Activated T-cell treated with anti-CD3 and anti-CD28 coated beads, Interleukin-2, amount 50 U/mL, for 4 hours (primary cell): ENCODE results near the gene PTPRC. TPM values are rescaled to one million over a fixed set of nuclear protein-coding genes. Genes with fewer than 3 reads are reported as not detected.

Source experiments
- ATAC-seq, 2 donors: fragments of 200-7000 bp; cut with Tn5 transposase; one replicate each; pipeline ENCODE4 v1.10.0; 2021
- DNase-seq: peaks from one replicate; pipeline ENCODE4 v3.0.0-alpha.2; 2020
- H3K27me3 Mint-ChIP-seq: one replicate; pipeline ENCODE4 v1.8.0; 2021; ENCODE audit warnings: low read depth, mixed read lengths
- H3K36me3 Mint-ChIP-seq: one replicate; pipeline ENCODE4 v1.8.0; 2022; ENCODE audit warnings: mixed read lengths; ENCODE audit not compliant: insufficient read depth
- H3K4me1 Mint-ChIP-seq: one replicate; pipeline ENCODE4 v1.8.0; 2021; ENCODE audit warnings: low read depth, mixed read lengths
- H3K4me3 Mint-ChIP-seq: one replicate; pipeline ENCODE4 v1.8.0; 2021; ENCODE audit warnings: mild to moderate bottlenecking, moderate library complexity, mixed read lengths
- H3K9me3 Mint-ChIP-seq: one replicate; pipeline ENCODE4 v1.8.0; 2021; ENCODE audit warnings: mixed read lengths
- total RNA-seq, 3 donors: library from RNA; stranded (reverse); gene quantifications; one replicate each; pipeline ENCODE4 v1.2.1, GENCODE V29; 2021

The PTPRC gene
- total RNA-seq, 3 donors from 2014 or later = 181 to 243 (median 224) TPM

DNA sequence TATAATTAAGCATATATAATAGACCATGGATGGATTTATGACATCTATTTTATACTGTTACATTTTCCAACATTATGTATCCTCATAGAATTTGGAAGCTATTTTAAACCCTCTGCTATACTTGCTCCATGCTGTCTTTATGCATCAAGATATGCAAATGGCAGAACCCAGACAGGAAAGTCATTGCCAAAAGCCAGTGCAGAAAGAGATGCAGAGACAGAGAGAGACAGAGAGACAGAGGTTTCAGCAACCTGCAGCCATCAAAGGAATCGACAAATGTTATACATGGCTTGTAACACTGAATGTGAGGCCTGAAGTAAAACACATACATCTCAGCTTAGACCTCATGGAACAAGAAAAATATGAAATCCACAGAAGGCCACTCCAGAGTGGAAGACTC, 7.5 kb upstream of the PTPRC start:
- DNase-seq (no peak), ATAC-seq (no peak)
- H3K4me3 Mint-ChIP-seq = no peak overlapping the region
- H3K9me3 Mint-ChIP-seq = peaks cover 14% of the 10 kb centered on the region
- H3K4me1 Mint-ChIP-seq = peaks cover 86% of the 10 kb centered on the region
- peaks cover 2% of the 10 kb centered on the region for H3K36me3 Mint-ChIP-seq
- no peaks in the 10 kb centered on the region for H3K27me3 Mint-ChIP-seq

DNA sequence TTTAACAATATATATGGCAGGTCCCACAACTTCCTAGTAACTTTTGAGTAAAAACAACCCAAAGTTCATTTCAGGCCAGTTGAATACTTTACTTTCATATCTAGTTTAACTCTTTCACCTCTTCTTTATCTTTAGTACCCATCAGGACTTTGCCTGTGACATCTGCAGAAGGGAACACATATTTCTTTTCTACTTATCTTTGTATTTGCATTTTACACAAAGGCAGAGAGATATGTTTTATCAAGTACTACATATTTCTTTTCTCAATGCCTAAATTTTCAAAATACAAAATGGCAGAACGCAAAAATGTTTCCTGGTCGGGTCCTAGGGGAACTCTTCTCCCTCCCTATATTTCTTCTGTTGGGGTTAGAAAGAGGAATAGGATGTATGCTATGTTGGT, 6.8 kb upstream of the PTPRC start:
- no peak overlapping the region for H3K4me3 Mint-ChIP-seq
- H3K36me3 Mint-ChIP-seq = peaks cover 2% of the 10 kb centered on the region
- H3K9me3 Mint-ChIP-seq = peaks cover 10% of the 10 kb centered on the region

DNA sequence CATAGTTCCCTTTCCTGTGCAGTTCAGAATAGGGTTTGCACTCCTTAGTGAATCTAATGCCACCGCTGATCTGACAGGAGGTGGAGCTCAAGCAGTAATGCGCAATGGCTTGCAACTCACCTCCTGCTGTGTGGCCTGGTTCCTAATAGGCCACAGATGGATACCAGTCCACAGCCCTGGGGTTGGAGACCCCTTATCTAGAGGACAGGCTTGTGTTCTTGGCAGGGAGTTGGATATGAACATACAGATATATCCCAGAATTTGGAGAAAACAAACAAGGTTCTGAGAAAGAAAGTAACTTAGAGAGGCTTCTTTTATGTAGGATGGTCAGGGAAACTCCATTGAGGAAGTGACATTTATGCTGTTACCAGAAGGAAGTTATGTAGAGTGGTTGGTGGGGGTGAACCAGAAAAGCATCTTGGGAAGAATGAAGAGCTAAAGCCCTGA, 5.1 kb upstream of the PTPRC start:
- ATAC-seq (peak in 1 of 2 donors; percentile 27), DNase-seq (no peak)
- H3K27me3 Mint-ChIP-seq = no peaks in the 10 kb centered on the region
- H3K36me3 Mint-ChIP-seq = peaks cover 2% of the 10 kb centered on the region
- peaks cover 80% of the 10 kb centered on the region for H3K4me1 Mint-ChIP-seq
- peaks cover 10% of the 10 kb centered on the region for H3K9me3 Mint-ChIP-seq
- peak overlapping the region; percentile 33 for H3K4me3 Mint-ChIP-seq

More for the DNA sequence above, 6.8 kb upstream of the PTPRC start:
- ATAC-seq = no peak
- peaks cover 86% of the 10 kb centered on the region for H3K4me1 Mint-ChIP-seq
- no peak for DNase-seq
- no peaks in the 10 kb centered on the region for H3K27me3 Mint-ChIP-seq

DNA sequence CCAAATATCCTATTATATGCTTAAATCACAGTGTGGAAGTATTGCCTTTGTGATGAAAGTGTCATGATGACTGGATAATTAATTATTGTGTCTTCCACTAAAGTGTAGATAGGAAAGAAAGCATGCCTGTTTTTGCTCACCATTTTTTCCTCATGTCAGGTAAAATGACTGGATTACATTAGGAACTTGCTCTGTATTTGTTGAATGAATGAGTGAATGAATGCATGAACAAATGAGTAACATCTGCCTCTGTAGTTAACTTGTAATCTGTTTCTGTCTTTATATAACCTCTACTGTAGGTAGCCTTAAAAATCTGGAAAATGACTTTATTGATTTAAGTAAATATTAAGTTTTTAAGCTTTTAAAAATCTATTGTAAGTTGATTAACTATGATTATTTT, 2.9 kb upstream of the PTPRC start:
- no peaks in the 10 kb centered on the region for H3K27me3 Mint-ChIP-seq
- H3K9me3 Mint-ChIP-seq = peaks cover 10% of the 10 kb centered on the region
- no peak overlapping the region for H3K4me3 Mint-ChIP-seq
- peaks cover 64% of the 10 kb centered on the region for H3K4me1 Mint-ChIP-seq
- ATAC-seq = no peak
- H3K36me3 Mint-ChIP-seq = peaks cover 3% of the 10 kb centered on the region
- DNase-seq = no peak

DNA sequence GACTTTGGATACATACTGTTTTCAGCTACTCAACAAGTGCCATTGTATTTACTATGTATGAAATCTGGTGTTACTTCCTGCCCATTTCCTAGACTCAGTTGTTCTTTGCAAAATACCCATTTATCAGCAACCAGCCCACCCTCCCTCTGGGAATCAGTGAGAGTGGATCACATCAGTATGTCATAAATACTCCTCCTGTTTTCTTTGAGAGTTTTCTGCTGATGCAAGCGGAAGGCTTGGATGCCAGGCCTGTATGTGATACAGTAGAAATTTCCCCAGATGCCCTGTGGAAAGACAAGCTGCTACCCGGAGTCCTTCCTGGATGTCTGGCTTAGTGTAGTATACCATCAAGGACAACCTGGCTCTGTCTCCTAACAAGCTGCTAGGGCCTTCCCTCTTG, 2.4 kb upstream of the PTPRC start:
- DNase-seq (no peak), ATAC-seq (peak; percentile 5 to 6)
- peaks cover 61% of the 10 kb centered on the region for H3K4me1 Mint-ChIP-seq
- no peaks in the 10 kb centered on the region for H3K27me3 Mint-ChIP-seq
- H3K36me3 Mint-ChIP-seq = peaks cover 3% of the 10 kb centered on the region
- peak overlapping the region; percentile 62 for H3K4me3 Mint-ChIP-seq
- peaks cover 10% of the 10 kb centered on the region for H3K9me3 Mint-ChIP-seq

DNA sequence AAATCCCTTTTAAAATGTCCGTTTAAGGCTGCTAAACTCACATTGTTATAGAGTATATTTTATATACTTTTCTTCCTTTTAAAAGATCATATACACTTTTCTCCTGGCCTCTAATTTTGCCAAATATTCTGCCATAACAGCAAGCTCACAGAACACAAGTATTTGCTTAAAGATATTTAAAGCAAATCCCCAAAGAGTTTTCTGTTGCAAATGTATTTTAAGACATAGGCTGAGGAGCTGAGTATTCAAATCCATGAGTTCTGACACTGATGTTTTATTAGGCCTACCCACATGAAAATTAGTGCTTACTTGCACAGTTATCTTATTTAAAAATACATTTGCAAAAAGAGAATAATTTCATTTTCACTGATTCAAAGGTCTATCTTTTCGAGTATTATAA, 1.7 kb upstream of the PTPRC start:
- peaks cover 10% of the 10 kb centered on the region for H3K9me3 Mint-ChIP-seq
- DNase-seq = no peak
- peak overlapping the region; percentile 62 for H3K4me3 Mint-ChIP-seq
- peaks cover 53% of the 10 kb centered on the region for H3K4me1 Mint-ChIP-seq
- peaks cover 10% of the 10 kb centered on the region for H3K36me3 Mint-ChIP-seq
- ATAC-seq = no peak
- H3K27me3 Mint-ChIP-seq = no peaks in the 10 kb centered on the region

DNA sequence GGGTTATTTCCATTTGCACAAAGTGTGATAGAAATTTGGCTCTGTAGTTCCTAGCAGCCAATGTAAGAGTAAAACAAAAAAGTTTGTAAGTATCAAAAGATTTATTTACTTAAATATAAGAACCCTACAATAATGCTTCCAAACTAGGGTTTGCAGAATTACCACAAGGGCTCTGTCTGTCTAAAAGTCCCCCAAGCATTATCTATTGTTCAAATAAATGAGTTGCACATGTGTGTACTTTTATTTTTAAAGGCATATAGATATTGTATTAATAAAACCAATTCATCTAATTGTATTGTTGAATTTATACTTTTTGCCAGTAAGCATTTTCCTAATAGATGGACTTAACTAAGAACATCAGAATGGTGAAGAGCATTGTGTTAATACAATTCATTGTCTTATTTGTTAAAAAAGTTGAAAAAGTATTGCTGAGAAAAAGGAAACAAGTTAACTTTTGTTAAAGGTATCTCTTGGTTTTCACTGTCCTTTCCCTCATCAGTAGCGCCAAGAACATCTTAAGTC, 863 bp upstream of the PTPRC start:
- Mint-ChIP-seq H3K36me3 (peaks cover 17% of the 10 kb centered on the region), H3K4me1 (peaks cover 57% of the 10 kb centered on the region), H3K4me3 (peak overlapping the region; percentile 86), H3K9me3 (peaks cover 9% of the 10 kb centered on the region), H3K27me3 (no peaks in the 10 kb centered on the region)
- ATAC-seq = no peak
- no peak for DNase-seq

DNA sequence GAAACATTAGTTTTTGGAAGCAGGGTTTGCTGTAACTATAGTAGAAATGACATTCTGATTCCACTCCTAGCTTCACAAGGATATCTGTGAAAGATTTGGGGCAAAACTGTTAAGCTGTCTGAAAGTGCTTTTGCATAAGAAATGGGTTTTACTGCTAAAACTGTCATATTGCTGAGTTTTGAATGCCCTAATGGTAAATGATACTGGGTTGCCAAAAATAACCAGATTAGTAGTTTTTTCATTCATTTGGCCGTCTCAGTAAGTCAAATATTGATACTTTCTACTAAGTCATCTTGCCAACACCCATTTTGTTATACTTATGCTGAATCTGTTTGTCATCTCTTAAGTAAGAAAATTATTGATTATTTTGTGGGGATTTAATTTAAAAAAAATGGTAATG, 399 bp upstream of the PTPRC start:
- no peaks in the 10 kb centered on the region for H3K27me3 Mint-ChIP-seq
- peak overlapping the region; percentile 86 for H3K4me3 Mint-ChIP-seq
- H3K9me3 Mint-ChIP-seq = peaks cover 5% of the 10 kb centered on the region
- H3K36me3 Mint-ChIP-seq = peaks cover 21% of the 10 kb centered on the region
- no peak for DNase-seq
- H3K4me1 Mint-ChIP-seq = peaks cover 56% of the 10 kb centered on the region
- ATAC-seq = no peak

DNA sequence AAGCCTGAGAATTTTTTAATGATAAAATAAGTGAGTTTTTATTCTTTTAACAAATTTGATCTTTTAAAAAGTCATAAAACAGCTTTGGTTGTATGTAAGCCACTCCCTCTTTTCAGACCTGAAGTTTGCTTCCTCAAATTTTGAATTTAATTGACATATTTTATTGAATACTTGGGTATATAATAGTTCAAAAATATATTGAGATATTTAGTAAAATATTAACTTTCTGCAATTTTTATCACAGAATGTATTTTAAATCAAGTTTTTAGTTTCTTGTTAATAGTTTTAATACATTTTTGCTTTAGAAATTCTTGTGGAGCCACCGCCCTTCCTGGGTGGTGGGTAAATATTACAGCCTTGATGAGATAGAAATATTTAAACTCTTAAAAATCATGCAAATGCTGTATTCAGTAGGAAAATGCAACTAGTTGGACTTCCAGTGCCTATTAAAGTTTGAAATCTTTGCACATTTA, 867 bp downstream of the PTPRC start:
- Mint-ChIP-seq H3K4me1 (peaks cover 51% of the 10 kb centered on the region), H3K36me3 (peaks cover 29% of the 10 kb centered on the region), H3K27me3 (no peaks in the 10 kb centered on the region), H3K4me3 (peak overlapping the region; percentile 86), H3K9me3 (no peaks in the 10 kb centered on the region)
- ATAC-seq = no peak
- no peak for DNase-seq

DNA sequence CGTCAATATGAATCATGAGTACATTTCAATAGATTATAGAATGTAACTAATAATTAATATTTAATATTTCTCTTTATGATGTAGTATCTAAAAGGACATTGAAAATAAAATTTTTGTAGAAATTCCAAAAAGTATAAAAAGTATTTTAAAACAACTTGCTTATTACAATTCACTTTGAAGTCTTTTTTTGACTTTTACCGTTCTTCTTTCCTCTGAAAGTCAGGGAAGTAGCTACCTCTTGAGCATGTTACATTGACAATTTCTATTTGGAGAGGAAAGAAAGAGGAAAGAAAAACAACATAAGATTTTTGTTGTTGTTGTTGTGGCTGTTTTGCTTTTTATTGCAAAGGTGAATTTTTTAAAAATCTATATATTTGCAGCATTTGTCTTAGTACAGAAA, 1.3 kb downstream of the PTPRC start:
- Mint-ChIP-seq H3K4me1 (peaks cover 52% of the 10 kb centered on the region), H3K27me3 (no peaks in the 10 kb centered on the region), H3K36me3 (peaks cover 29% of the 10 kb centered on the region), H3K4me3 (peak overlapping the region; percentile 86), H3K9me3 (no peaks in the 10 kb centered on the region)
- ATAC-seq (no peak), DNase-seq (no peak)

DNA sequence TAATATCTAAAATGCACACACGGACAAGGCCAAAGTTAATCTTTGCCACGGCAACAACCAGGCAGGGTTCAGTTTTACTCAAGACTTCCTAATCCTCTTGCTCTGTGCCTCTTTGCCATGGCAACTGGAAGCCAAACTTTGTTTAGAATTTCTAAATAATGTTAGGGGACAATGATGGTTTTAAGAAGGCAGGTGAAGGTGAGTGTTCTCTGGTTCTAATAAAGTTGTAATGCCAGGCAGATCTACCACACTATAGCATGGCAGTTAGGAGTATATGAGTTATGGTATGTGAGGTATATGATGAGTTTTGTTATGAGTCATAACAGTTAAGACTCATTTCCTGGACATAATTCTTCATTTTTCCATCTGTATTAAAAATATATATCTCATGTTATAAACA, 2.7 kb downstream of the PTPRC start:
- peak overlapping the region; percentile 86 for H3K4me3 Mint-ChIP-seq
- peaks cover 47% of the 10 kb centered on the region for H3K4me1 Mint-ChIP-seq
- no peaks in the 10 kb centered on the region for H3K27me3 Mint-ChIP-seq
- H3K9me3 Mint-ChIP-seq = no peaks in the 10 kb centered on the region
- DNase-seq (no peak), ATAC-seq (peak; percentile 75)
- peaks cover 32% of the 10 kb centered on the region for H3K36me3 Mint-ChIP-seq

DNA sequence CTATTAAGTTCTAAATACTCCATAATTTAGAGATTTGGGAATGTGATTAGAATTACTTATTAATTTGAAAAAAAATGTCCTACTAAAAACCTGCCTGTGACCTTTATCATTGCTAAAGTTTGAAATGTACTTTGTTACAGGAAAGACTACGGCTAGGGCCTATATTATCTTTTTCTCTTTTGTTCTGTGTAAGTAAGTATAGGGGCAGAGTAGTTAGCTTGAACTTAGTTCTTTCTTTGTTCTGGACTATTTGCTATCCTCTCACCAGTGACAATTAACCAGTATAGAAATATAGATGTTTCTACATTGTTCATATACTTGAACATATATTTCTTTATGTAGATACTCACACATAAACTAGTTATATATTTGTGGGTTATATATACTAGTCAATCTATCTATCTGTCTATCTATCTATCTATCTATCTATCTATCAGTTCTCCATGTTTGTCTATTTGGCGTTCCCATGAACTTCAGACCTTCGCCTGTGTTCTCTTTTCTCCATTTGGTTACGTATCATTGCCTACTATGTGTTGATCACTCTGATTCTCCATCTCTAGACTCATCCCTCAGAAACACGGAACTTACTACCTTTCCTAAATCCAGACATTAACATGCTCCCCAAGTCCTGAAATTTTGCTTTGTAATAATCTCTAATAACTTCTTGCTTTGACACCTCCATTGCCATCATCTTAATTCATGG, 3.3 kb downstream of the PTPRC start:
- peak; percentile 20 to 33 for ATAC-seq
- peak overlapping the region; percentile 86 for H3K4me3 Mint-ChIP-seq
- H3K4me1 Mint-ChIP-seq = peaks cover 47% of the 10 kb centered on the region
- DNase-seq = no peak
- H3K9me3 Mint-ChIP-seq = no peaks in the 10 kb centered on the region
- H3K36me3 Mint-ChIP-seq = peaks cover 38% of the 10 kb centered on the region
- H3K27me3 Mint-ChIP-seq = no peaks in the 10 kb centered on the region

DNA sequence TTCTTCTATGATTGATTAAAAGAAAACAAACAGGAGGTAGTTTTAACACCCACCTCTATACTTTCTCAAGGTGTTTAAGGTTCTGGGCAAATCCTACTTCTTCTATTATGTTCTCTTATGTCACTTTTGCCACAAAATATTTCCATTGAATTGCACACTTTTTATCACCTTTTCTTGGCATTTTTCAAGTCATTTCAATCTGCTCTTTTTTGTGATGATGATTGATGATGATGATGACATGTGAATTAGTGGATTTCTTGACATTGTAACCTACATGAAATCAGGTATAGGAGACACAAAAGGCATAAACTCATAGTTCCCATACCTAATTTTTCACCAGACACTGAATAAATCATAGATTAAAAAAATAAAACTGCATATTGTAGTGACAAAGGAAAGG, 4.1 kb downstream of the PTPRC start:
- ATAC-seq (no peak), DNase-seq (no peak)
- H3K36me3 Mint-ChIP-seq = peaks cover 39% of the 10 kb centered on the region
- peaks cover 44% of the 10 kb centered on the region for H3K4me1 Mint-ChIP-seq
- H3K9me3 Mint-ChIP-seq = no peaks in the 10 kb centered on the region
- peak overlapping the region; percentile 86 for H3K4me3 Mint-ChIP-seq
- no peaks in the 10 kb centered on the region for H3K27me3 Mint-ChIP-seq

DNA sequence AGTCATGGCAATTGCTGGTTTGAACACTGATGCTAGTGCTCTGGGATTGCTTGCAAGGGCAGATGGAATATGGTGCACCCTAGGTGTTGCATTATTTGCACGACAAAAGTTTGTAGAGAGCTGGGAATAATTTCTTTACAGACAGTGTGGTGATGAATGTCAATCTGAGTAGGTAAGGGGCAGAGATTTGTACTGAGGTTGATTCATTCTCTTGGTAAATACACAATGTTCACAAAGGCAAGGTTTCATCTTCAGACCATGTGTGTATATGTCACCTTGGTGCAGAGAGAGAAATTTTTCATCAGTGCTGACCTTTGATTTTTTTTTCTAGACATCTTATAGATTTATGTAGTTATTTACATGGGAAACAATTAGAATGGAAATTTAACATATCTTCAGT, 5.0 kb downstream of the PTPRC start:
- H3K36me3 Mint-ChIP-seq = peaks cover 43% of the 10 kb centered on the region
- DNase-seq (no peak), ATAC-seq (peak; percentile 32 to 34)
- H3K4me1 Mint-ChIP-seq = peaks cover 46% of the 10 kb centered on the region
- H3K9me3 Mint-ChIP-seq = no peaks in the 10 kb centered on the region
- H3K27me3 Mint-ChIP-seq = no peaks in the 10 kb centered on the region
- peak overlapping the region; percentile 86 for H3K4me3 Mint-ChIP-seq

DNA sequence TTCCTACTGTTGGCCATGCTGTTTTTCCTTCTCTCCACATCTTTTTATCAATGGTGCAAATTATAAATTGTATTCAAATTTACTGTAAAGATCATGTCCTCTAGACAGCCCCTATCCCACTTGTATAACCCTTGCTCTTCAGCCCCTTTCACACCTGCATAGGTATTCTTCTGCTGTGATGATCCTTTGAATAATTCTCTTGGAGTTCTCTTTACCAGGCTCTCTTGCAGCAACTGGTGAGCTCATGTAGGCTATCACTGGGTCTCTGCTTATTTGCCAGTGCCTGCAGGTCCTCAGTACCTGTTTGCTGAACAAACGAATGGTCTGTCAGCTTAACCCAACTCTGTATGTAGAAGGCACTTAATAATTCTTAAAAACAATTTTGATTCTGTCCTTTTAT, 8.2 kb downstream of the PTPRC start:
- Mint-ChIP-seq H3K4me1 (peaks cover 76% of the 10 kb centered on the region), H3K4me3 (peak overlapping the region; percentile 70), H3K36me3 (peaks cover 52% of the 10 kb centered on the region), H3K27me3 (no peaks in the 10 kb centered on the region), H3K9me3 (no peaks in the 10 kb centered on the region)
- DNase-seq = no peak
- no peak for ATAC-seq
